NCI-H187 (cell line): ENCODE measurements around the gene FOXK1.
"Not testable (repeated sequence)": the region's sequence is repeated elsewhere in the genome, so short reads cannot be mapped to it uniquely, and the experiment has no call there.

Experiments used
- DNase-seq, 2 experiments: peaks; one replicate each; lab custom pipeline; 2025; lab: John Stamatoyannopoulos, UW

FOXK1 gene

DNA sequence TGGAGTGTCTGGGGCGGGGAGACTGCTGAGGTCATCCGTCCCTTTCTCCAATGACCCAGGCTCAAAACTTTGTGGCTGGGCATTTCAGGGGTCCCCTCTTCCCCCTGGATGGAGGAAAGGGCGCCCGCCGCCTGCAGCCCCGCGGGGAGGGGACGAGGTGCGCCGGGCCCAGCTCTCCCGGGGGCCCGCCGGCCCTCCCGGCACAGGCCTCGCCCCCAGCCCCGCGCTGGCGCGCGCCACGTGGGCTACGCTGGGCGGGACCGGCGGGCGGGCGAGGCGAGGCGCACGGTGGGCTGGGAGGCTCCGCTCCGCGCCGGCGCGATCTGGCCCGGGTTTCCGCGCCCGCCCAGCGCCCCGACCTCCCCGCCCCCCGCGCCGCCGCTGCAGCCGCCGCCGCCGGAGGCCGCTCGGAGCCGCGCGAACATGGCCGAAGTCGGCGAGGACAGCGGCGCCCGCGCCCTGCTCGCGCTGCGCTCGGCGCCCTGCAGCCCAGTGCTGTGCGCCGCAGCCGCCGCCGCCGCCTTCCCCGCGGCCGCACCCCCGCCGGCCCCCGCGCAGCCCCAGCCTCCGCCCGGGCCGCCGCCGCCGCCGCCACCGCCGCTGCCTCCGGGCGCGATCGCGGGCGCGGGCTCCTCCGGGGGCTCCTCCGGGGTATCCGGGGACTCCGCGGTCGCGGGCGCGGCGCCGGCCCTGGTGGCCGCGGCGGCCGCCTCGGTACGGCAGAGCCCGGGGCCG lies at the start of gene FOXK1:
Gene FOXK1 (plus strand): TSS at position 410 of the 735 bp plus-strand sequence. CDS start 14 bp downstream, at position 424.
- peak; percentile 24 to 58 for DNase-seq

GRCh38 chr7:4633012-4633411 lies 49.1 kb upstream of the FOXK1 start:
- no peak for DNase-seq

GRCh38 chr7:4634166-4634565 lies 47.9 kb upstream of the FOXK1 start:
- no peak for DNase-seq

- DNase-seq: no peak
Observed at GRCh38 chr7:4638781-4639575, 43.1 kb upstream of the FOXK1 start.

- no peak for DNase-seq
Observed at GRCh38 chr7:4641091-4641666, 40.9 kb upstream of the FOXK1 start.

DNA sequence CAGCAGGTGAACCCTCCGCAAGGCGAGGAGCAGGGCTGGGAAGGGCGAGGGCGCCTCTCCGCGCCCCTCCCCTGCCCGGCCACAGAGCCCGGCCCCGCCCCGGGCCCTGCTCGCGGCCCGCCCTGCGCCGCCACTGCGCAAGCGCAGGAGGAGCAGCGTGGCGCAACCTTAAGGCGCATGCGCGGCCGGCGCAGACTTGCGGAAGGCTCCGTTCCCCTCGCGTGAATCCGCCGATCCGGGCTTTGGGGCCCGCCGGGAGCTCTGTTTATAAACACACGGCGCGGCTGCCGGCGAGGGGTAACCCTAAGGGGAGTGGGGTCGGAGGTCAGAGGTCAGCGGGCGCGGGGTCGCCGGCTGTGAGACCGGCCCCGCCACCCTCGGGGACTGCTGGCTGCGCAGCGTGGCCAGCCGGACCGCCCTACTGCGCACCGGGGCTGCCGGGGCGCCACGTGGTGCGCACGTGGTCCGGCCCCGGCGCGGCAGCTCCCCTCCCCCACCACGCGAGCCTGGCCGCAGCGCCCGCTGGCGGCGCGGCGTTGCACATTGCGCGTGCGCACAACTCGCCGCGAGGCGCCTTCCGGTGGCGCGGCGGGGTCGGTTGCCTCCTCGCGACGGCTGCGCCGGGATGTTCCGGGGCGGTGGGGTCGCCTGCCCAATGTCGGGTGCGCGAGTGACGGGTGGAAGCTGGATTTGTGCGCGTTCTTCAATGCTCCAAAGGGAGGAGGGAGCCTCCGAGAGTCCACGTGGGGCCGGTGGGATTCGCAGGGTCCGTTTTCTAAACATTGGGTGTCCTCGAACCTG lies 40.2 kb upstream of the FOXK1 start:
- DNase-seq: peak; percentile 92 to 93

DNA sequence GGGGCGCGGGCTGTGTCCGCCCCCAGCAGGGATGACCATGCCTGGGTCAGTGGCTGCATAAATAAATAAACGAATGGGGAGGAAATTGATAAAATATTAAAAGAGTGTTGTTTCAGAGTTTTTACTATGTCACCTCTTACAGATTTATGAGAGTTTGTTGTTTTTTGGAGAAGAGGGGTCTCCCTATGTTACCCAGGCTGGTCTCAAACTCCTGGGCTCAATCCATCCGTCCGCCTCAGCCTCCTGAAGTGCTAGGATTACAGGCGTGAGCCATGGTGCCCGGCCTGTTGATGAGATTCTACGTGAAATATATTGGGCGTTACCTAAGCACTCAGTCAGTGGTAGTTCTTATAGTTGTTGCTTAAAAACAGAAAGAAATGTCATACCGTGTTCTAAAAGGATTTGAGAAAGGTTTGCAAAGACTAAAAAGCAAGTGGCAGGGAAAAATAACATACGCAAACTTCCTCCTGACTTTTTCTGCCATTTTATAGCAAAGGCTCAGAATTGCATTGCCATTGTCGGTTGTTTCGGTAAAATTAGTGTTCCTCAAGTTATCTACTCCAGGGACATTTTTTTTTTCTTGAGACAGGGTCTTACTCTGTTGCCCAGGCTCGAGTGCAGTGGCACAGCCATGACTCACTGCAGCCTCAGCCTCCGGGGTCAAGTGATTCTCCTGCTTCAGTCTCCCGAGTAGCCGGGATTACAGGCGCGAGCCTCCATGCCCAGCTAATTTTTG lies 39.5 kb upstream of the FOXK1 start:
- DNase-seq: no peak

- not testable (repeated sequence) for DNase-seq
Observed at GRCh38 chr7:4643204-4643471, 39.0 kb upstream of the FOXK1 start.

- no peak for DNase-seq
Observed at GRCh38 chr7:4645246-4645645, 36.8 kb upstream of the FOXK1 start.

GRCh38 chr7:4648111-4648510 lies 34.0 kb upstream of the FOXK1 start:
- no peak for DNase-seq

DNA sequence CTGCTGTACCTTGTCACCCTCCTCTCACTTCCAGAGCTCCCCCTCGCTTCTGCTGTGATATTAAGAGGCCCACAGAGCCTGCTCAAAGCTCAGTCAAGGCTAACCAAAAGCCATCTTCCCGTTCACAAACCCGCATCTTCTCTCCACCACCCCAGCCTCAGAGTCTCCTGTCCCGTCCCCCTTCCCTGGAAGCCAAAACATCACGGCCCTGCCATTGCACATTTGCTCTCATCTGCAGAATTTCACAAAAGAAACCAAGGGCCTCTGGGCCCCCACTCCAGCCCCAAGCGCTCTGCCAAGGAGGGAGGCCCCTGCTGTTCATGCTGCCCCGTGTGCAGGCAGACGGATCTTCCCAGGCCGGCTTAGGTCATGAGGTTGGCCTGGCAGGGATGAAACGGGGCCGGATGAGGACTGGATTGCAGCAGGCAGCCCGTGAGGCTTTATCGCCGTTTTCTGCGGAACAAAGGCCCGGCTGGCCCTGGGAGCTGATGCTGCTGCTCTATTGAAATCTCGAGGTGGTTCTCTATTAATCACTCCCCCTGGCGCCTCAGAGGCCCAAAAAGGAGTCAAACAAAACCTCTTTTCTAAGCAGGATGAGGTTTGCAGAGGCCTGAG lies 31.6 kb upstream of the FOXK1 start:
- DNase-seq: no peak

GRCh38 chr7:4653771-4654170 lies 28.3 kb upstream of the FOXK1 start:
- no peak for DNase-seq

GRCh38 chr7:4655311-4655710 lies 26.8 kb upstream of the FOXK1 start:
- no peak for DNase-seq

DNA sequence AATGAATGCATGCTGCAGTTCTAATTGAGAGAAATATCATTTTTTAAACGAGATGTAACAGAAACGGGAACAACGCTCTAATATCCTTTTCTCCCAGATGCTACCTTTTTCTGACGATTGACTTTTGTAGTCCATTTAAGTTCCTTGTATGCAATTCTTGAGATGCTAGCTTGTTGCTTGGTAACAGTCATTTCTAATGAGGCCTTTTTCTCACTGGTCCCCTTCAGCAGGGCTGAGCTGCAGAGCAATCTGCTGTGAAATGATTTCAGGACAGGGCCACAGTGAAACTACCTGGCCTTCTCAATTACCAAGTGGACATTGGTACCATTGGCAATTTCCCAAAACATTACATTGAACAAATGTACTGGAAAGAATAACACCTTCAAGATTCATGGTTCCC lies 26.2 kb upstream of the FOXK1 start:
- no peak for DNase-seq

DNA sequence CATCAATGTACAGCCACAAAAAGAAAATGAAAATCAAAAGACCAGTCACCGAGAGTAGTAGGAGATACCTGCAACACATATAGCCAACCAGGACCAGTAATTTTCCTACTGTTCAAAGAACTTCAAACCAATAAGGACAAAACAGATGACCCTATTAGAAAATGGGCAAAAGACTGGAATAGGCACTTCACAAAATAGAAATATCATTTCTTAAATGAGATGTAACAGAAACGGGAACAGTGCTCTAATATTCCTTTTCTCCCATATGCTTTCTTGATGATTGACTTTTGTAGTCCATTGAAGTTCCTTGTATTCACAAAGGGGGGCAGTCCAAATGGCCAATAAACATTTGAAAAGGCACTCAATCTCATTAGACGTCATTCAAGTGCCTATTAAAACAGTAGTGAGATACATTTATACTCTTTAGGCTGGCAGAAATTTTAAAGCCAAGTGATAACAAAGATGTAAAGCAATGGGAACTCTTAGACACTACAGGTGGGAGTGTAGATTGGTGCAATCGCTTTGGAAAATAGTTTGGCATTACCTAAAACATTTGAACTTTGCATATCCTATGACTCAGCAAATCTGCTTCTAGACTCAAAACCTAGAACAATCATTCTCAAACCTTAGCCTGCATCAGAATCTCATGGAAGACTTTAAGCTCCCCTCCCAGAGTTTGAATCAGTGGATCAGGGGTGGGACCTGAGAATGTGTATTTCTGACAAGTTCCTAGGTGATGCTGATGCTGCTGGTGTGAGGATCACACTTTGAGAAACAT lies 24.3 kb upstream of the FOXK1 start:
- no peak for DNase-seq

DNA sequence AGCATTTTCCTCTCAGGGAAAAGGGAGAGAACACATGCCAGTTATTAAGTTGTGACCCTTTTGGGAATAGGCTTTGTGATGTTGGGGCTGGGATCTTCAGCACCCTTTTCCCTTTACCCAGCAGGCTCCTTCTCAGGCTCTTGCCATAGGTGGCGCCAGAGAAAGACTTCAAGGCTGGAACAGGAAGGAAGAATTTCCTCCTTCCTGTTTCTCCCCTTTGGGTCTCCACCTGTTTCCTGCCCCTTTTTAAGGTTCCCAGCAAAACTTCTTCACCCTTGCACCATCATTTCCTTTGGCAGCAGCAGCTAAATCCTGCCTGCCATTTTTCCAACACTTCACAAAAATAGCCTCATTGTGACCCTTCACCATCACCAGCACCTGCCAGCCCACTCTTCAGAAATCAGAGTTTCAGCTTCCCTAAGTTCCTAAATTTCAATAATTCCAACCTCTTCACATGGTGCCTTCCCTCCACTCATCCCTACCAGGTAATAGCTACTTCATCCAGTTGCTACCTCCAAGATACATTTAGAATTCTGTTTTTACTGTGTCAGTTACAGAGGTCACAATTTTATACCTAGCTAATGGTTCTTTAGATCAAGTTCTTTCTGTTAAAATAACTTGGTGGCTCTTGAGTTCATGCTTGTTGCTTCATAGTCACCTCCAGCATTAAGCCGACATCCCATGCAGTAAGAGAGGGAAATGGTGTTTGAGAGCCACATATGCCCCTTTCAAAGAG lies 22.4 kb upstream of the FOXK1 start:
- DNase-seq: no peak

GRCh38 chr7:4661871-4662270 lies 20.2 kb upstream of the FOXK1 start:
- no peak for DNase-seq

DNA sequence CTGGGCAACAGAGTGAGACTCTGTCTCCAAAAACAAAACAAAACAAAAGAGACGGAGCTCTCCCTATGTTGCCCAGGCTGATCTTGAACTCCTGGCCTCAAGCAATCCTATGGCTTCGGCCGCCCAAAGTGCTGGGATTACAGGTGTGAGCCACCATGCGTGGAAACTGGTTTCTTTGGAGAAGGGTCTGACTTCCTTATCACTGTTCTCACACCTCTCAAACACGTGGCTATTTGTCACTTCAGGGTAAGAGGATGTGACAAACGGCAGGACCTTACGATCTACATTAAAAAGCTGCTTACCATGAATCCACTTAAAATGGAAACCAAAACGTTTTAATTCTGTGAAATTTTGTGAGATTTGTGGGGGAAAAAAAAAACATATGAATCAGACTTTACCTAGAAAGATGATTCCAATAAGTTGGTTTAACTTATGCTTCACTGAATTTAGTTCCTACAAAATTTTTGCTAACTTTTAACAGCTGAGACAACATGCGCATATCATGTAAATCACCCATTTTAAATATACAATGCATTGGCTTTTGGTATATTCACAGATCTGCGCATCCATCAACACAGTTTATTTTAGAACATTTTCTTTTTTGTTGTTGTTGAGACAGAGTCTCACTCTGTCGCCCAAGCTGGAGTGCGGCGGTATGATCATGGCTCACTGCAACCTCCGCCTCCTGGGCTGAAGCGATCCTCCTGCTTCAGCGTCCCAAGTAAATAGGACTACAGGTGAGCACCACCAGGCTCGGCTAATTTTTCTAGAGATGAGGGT lies 18.7 kb upstream of the FOXK1 start:
- DNase-seq: no peak

GRCh38 chr7:4665661-4666060 lies 16.4 kb upstream of the FOXK1 start:
- DNase-seq: no peak
